ENCODE results near the gene RBP4.

RBP4 gene

GRCh38 chr10:93612311-93612710 is 11.3 kb upstream of the RBP4 start, which contains the start of gene PDE6C:
Gene PDE6C, plus strand, starts transcription at chr10:93612537. Its CDS starts 189 bp downstream, at chr10:93612726.
- TF ChIP-seq POLR2A (IDR thresholded peaks at IDR 0.05; ENCODE audit: low read depth, low read length) (no peak), POLR2AphosphoS5 (IDR thresholded peaks at IDR 0.05; ENCODE audit: low read depth, low read length) (no peak), TAF1 (IDR thresholded peaks at IDR 0.05; ENCODE audit: borderline replicate concordance, low read depth, low read length) (no peak)
- DNase-seq (ENCODE audit: insufficient read length) (no peak), FAIRE-seq (no peak)

GRCh38 chr10:93608421-93608820 is 7.4 kb upstream of the RBP4 start:
- no peak for TF ChIP-seq POLR2A (IDR thresholded peaks at IDR 0.05; ENCODE audit: low read depth, low read length)

GRCh38 chr10:93604146-93604545 is 3.1 kb upstream of the RBP4 start:
- DNase-seq (ENCODE audit: insufficient read length): no peak
- no peak for TF ChIP-seq POLR2AphosphoS5 (IDR thresholded peaks at IDR 0.05; ENCODE audit: low read depth, low read length)
- TF ChIP-seq TAF1 (IDR thresholded peaks at IDR 0.05; ENCODE audit: borderline replicate concordance, low read depth, low read length): no peak
- no peak for TF ChIP-seq POLR2A (IDR thresholded peaks at IDR 0.05; ENCODE audit: low read depth, low read length)
- no peak for FAIRE-seq

More at GRCh38 chr10:93608421-93608820, 7.4 kb upstream of the RBP4 start:
- FAIRE-seq: no peak
- no peak for DNase-seq (ENCODE audit: insufficient read length)

GRCh38 chr10:93603023-93603422 is 2.0 kb upstream of the RBP4 start:
- FAIRE-seq: no peak
- TF ChIP-seq POLR2AphosphoS5 (IDR thresholded peaks at IDR 0.05; ENCODE audit: low read depth, low read length): no peak
- TF ChIP-seq TAF1 (IDR thresholded peaks at IDR 0.05; ENCODE audit: borderline replicate concordance, low read depth, low read length): no peak
- TF ChIP-seq POLR2A (IDR thresholded peaks at IDR 0.05; ENCODE audit: low read depth, low read length): no peak
- DNase-seq (ENCODE audit: insufficient read length): no peak

- DNase-seq (ENCODE audit: insufficient read length) (no peak), FAIRE-seq (no peak)
- no peak for TF ChIP-seq POLR2AphosphoS5 (IDR thresholded peaks at IDR 0.05; ENCODE audit: low read depth, low read length)
- no peak for TF ChIP-seq TAF1 (IDR thresholded peaks at IDR 0.05; ENCODE audit: borderline replicate concordance, low read depth, low read length)
- TF ChIP-seq POLR2A (IDR thresholded peaks at IDR 0.05; ENCODE audit: low read depth, low read length): no peak
These were observed 733 bp upstream of the RBP4 start for GRCh38 chr10:93601774-93602162.

GRCh38 chr10:93600446-93601145 is 439 bp downstream of the RBP4 start:
- FAIRE-seq: no peak
- no peak for TF ChIP-seq TAF1 (IDR thresholded peaks at IDR 0.05; ENCODE audit: borderline replicate concordance, low read depth, low read length)
- TF ChIP-seq POLR2AphosphoS5 (IDR thresholded peaks at IDR 0.05; ENCODE audit: low read depth, low read length): no peak
- no peak for TF ChIP-seq POLR2A (IDR thresholded peaks at IDR 0.05; ENCODE audit: low read depth, low read length)
- DNase-seq (ENCODE audit: insufficient read length): no peak

- TF ChIP-seq POLR2A (IDR thresholded peaks at IDR 0.05; ENCODE audit: low read depth, low read length) (no peak), POLR2AphosphoS5 (IDR thresholded peaks at IDR 0.05; ENCODE audit: low read depth, low read length) (no peak), TAF1 (IDR thresholded peaks at IDR 0.05; ENCODE audit: borderline replicate concordance, low read depth, low read length) (no peak)
- DNase-seq (ENCODE audit: insufficient read length): no peak
- no peak for FAIRE-seq
These were observed 1.3 kb downstream of the RBP4 start for GRCh38 chr10:93599778-93600177.

- FAIRE-seq (no peak), DNase-seq (ENCODE audit: insufficient read length) (no peak)
- TF ChIP-seq POLR2AphosphoS5 (IDR thresholded peaks at IDR 0.05; ENCODE audit: low read depth, low read length): no peak
- TF ChIP-seq TAF1 (IDR thresholded peaks at IDR 0.05; ENCODE audit: borderline replicate concordance, low read depth, low read length): no peak
- no peak for TF ChIP-seq POLR2A (IDR thresholded peaks at IDR 0.05; ENCODE audit: low read depth, low read length)
These were observed 1.7 kb downstream of the RBP4 start for GRCh38 chr10:93599335-93599734.

GRCh38 chr10:93598157-93598556 is 2.9 kb downstream of the RBP4 start:
- DNase-seq (ENCODE audit: insufficient read length) (no peak), FAIRE-seq (no peak)
- no peak for TF ChIP-seq POLR2A (IDR thresholded peaks at IDR 0.05; ENCODE audit: low read depth, low read length)
- no peak for TF ChIP-seq TAF1 (IDR thresholded peaks at IDR 0.05; ENCODE audit: borderline replicate concordance, low read depth, low read length)
- no peak for TF ChIP-seq POLR2AphosphoS5 (IDR thresholded peaks at IDR 0.05; ENCODE audit: low read depth, low read length)

GRCh38 chr10:93597075-93597599 is 3.9 kb downstream of the RBP4 start:
- no peak for TF ChIP-seq POLR2A (IDR thresholded peaks at IDR 0.05; ENCODE audit: low read depth, low read length)
- TF ChIP-seq TAF1 (IDR thresholded peaks at IDR 0.05; ENCODE audit: borderline replicate concordance, low read depth, low read length): no peak
- no peak for TF ChIP-seq POLR2AphosphoS5 (IDR thresholded peaks at IDR 0.05; ENCODE audit: low read depth, low read length)
- DNase-seq (ENCODE audit: insufficient read length) (no peak), FAIRE-seq (no peak)

- FAIRE-seq (no peak), DNase-seq (ENCODE audit: insufficient read length) (no peak)
- TF ChIP-seq TAF1 (IDR thresholded peaks at IDR 0.05; ENCODE audit: borderline replicate concordance, low read depth, low read length) (no peak), POLR2AphosphoS5 (IDR thresholded peaks at IDR 0.05; ENCODE audit: low read depth, low read length) (no peak), POLR2A (IDR thresholded peaks at IDR 0.05; ENCODE audit: low read depth, low read length) (no peak)
These were observed 4.5 kb downstream of the RBP4 start for GRCh38 chr10:93596539-93596938.

GRCh38 chr10:93595378-93596161 is 5.5 kb downstream of the RBP4 start:
- FAIRE-seq (no peak), DNase-seq (ENCODE audit: insufficient read length) (no peak)
- TF ChIP-seq POLR2AphosphoS5 (IDR thresholded peaks at IDR 0.05; ENCODE audit: low read depth, low read length): no peak
- no peak for TF ChIP-seq TAF1 (IDR thresholded peaks at IDR 0.05; ENCODE audit: borderline replicate concordance, low read depth, low read length)
- TF ChIP-seq POLR2A (IDR thresholded peaks at IDR 0.05; ENCODE audit: low read depth, low read length): no peak

Data from GM12892 (cell line).